K562 (cell line): ENCODE results near the gene NAPEPLD. TPM values are rescaled to one million over a fixed set of nuclear protein-coding genes. Genes with fewer than 3 reads are reported as not detected.
"Not testable (repeated sequence)": the region's sequence is repeated elsewhere in the genome, so short reads cannot be mapped to it uniquely, and the experiment has no call there.

Experiments
- ARID1B ChIP-seq: fragments of 450-650 bp; IDR thresholded peaks from 2 replicates; pipeline ENCODE4 v1.6.1; 2016; ENCODE audit warnings: antibody characterized with exemption, mild to moderate bottlenecking, inconsistent platforms
- CBFA2T3 ChIP-seq: fragments of 450-650 bp; IDR thresholded peaks from 2 replicates; pipeline ENCODE4 v1.6.1; 2017
- ERF ChIP-seq: fragments of 450-650 bp; formaldehyde crosslinking; IDR thresholded peaks from 2 replicates; pipeline ENCODE4 v1.4.0; 2020; ENCODE audit warnings: mild to moderate bottlenecking, mixed read lengths
- SMARCE1 ChIP-seq: fragments of 450-650 bp; IDR thresholded peaks from 2 replicates; pipeline ENCODE4 v1.7.1; 2016; ENCODE audit warnings: mild to moderate bottlenecking
- TAL1 ChIP-seq: fragments of 450-650 bp; IDR thresholded peaks from 2 replicates; pipeline ENCODE4 v1.6.1; 2016; ENCODE audit warnings: mild to moderate bottlenecking
- TRIM24 ChIP-seq, 2 experiments: fragments of 450-650 bp; IDR thresholded peaks; 2 replicates each; pipeline ENCODE4 v1.6.1; 2016
- ZNF316 ChIP-seq: fragments of 450-650 bp; IDR thresholded peaks from 2 replicates; pipeline ENCODE4 v1.6.1; 2016
- ZNF592 ChIP-seq: fragments of 450-650 bp; IDR thresholded peaks from 2 replicates; pipeline ENCODE4 v1.6.1; 2017; ENCODE audit warnings: antibody characterized with exemption, mild to moderate bottlenecking
- polyA plus RNA-seq, 8 experiments: library from polyadenylated mRNA; depleted of rRNA in 4 of 8; stranded (reverse) in 5 of 8; unstranded in 3 of 8; fragments of >200 nt; fragmentation: Nextera tagmentation in 2 of 8; fragmentation: Illumina TruSeq in 1 of 8; extraction: Ambion mirVana in 2 of 8; extraction: Trizol in 1 of 8; gene quantifications; 2 replicates each; pipeline versions ENCODE4 v1.2.1 to v1.2.3, GENCODE V29; 2011 to 2014; ENCODE audit warnings: inconsistent platforms in 1 of 8, missing spikeins in 1 of 8
- total RNA-seq, 7 experiments: library from RNA; depleted of rRNA in 6 of 7; stranded (reverse); fragments of >200 nt in 6 of 7; fragmentation: Illumina TruSeq in 2 of 7; extraction: Trizol in 2 of 7; gene quantifications; 2 replicates each; pipeline versions ENCODE4 v1.2.1 to v1.2.3, GENCODE V29; 2011 to 2021; ENCODE audit warnings: low replicate concordance in 1 of 7
- TF ChIP-seq, protein P1 (sequence below), 2 experiments: fragments of 200-800 bp in 1 of 2; sonication (Bioruptor generic) in 1 of 2; sonication (generic) in 1 of 2; formaldehyde crosslinking in 1 of 2; IDR thresholded peaks in 1 of 2; conservative IDR thresholded peaks in 1 of 2; 2 replicates each; pipeline versions ENCODE4 v1.5.0 to v1.6.1; 2016 to 2020; ENCODE audit warnings: missing compliant biosample characterization in 1 of 2, missing genetic modification characterization in 1 of 2, missing genetic modification reagents in 1 of 2
- TF ChIP-seq, protein P2 (sequence below): fragments of 450-650 bp; formaldehyde crosslinking; IDR thresholded peaks from 2 replicates; pipeline ENCODE4 v1.4.0; 2020; ENCODE audit warnings: mild to moderate bottlenecking, moderate library complexity
- TF ChIP-seq, protein P3 (sequence below), 2 experiments: fragments of 450-650 bp in 1 of 2; sonication (generic) in 1 of 2; formaldehyde crosslinking in 1 of 2; IDR thresholded peaks in 1 of 2; conservative IDR thresholded peaks in 1 of 2; 2 replicates each; pipeline versions ENCODE4 v1.6.1 to v1.8.1; 2016 to 2023; ENCODE audit warnings: mild to moderate bottlenecking in 2 of 2, moderate library complexity in 2 of 2, inconsistent platforms in 1 of 2, missing genetic modification reagents in 1 of 2

Gene NAPEPLD
- total and polyA plus RNA-seq, 9 of the 15 experiments (the other 6 are each of a cell fraction or from before 2014, with no cell fraction given) = 3.2 to 11.0 (median 7.5) TPM

DNA sequence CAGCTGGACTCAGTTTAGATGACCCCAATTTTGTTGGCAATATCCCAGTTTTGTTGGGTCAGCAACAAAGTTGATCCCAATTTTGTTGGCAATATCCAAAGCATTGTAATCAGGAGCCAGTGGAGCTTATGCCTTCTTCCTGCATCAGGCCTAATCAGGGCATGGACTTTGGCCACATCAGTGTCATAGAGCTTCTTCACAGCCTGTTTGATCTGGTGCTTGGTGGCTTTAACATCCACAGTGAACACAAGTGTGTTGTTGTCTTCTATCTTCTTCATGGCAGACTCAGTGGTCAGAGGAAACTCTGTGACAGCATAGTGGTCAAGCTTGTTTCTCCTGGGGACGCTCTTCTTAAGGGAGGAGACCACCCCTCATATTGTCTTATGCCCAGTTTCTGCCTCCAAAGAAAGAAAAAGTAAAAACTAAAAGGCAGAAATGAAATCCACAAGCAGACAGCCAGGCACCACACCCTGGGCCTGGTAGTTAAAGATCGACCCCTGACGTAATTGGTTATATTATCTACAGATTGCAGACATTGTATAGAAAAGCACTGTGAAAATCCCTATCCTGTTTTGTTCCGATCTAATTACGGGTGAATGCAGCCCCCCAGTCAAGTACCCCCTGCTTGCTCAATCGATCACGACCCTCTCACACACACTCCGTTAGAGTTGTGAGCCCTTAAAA is 3.2 kb upstream of the NAPEPLD start (continued):
- peak; percentile 74 for TF ChIP-seq CBFA2T3
- TF ChIP-seq, protein P1, sequence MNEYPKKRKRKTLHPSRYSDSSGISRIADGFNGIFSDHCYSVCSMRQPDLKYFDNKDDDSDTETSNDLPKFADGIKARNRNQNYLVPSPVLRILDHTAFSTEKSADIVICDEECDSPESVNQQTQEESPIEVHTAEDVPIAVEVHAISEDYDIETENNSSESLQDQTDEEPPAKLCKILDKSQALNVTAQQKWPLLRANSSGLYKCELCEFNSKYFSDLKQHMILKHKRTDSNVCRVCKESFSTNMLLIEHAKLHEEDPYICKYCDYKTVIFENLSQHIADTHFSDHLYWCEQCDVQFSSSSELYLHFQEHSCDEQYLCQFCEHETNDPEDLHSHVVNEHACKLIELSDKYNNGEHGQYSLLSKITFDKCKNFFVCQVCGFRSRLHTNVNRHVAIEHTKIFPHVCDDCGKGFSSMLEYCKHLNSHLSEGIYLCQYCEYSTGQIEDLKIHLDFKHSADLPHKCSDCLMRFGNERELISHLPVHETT (CRISPR knock-in tag; conservative IDR thresholded peaks at IDR 0.05 in 1 of 2, IDR thresholded peaks at IDR 0.05 in 1 of 2) = peak in 1 of 2 experiments; percentile 28; a peak in 1 of 4 replicates
- peak; percentile 85 for TF ChIP-seq ARID1B
- TF ChIP-seq ERF = peak; percentile 42; the same call in 1 of the 2 replicates
- TF ChIP-seq, protein P2, sequence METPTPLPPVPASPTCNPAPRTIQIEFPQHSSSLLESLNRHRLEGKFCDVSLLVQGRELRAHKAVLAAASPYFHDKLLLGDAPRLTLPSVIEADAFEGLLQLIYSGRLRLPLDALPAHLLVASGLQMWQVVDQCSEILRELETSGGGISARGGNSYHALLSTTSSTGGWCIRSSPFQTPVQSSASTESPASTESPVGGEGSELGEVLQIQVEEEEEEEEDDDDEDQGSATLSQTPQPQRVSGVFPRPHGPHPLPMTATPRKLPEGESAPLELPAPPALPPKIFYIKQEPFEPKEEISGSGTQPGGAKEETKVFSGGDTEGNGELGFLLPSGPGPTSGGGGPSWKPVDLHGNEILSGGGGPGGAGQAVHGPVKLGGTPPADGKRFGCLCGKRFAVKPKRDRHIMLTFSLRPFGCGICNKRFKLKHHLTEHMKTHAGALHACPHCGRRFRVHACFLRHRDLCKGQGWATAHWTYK (CRISPR knock-in tag) = 0 out of 2 replicates have a peak, but pooled peaks have one; percentile 12
- TF ChIP-seq ZNF592 = 0 out of 2 replicates have a peak, but pooled peaks have one; percentile 79
- TF ChIP-seq SMARCE1 = peak; percentile 45; the same call in 1 of the 2 replicates
- peak; percentile 78 for TF ChIP-seq TAL1
- peak; percentile 89 for TF ChIP-seq ZNF316
- TF ChIP-seq, protein P3, sequence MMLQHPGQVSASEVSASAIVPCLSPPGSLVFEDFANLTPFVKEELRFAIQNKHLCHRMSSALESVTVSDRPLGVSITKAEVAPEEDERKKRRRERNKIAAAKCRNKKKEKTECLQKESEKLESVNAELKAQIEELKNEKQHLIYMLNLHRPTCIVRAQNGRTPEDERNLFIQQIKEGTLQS (IDR thresholded peaks at IDR 0.05) = peak; percentile 38; the same call in 1 of the 2 replicates
- TF ChIP-seq, protein P3 (CRISPR knock-in tag; conservative IDR thresholded peaks at IDR 0.05) = not testable (repeated sequence)
- peak in 1 of 2 experiments; percentile 40; a peak in 1 of 4 replicates for TF ChIP-seq TRIM24 (IDR thresholded peaks at IDR 0.05)
